GM23248 (cell line): ENCODE measurements around the gene PTPRK.

Experiments used
- EZH2 ChIP-seq: fragments of 200-600 bp; sonication (generic); IDR thresholded peaks from 2 replicates; pipeline ENCODE4 v1.6.1; 2018; ENCODE audit warnings: antibody characterized with exemption, mild to moderate bottlenecking; ENCODE audit not compliant: insufficient read depth, poor library complexity, severe bottlenecking
- EZH2phosphoT487 ChIP-seq: fragments of 200-600 bp; sonication (generic); IDR thresholded peaks from 2 replicates; pipeline ENCODE4 v1.6.1; 2018; ENCODE audit warnings: antibody characterized with exemption, moderate library complexity, mild to moderate bottlenecking, low read depth; ENCODE audit not compliant: insufficient read depth

GRCh38 chr6:128427139-128427538, 93.3 kb downstream of the PTPRK start:
- TF ChIP-seq EZH2phosphoT487: no peak
- no peak for TF ChIP-seq EZH2
